ENCODE measurements around the gene SLC12A3. TPM values are rescaled to one million over a fixed set of nuclear protein-coding genes. Genes with fewer than 3 reads are reported as not detected.

SLC12A3 gene
- total and polyA plus RNA-seq, 2 of the 4 experiments (the other 2 are of a cell fraction), result not detected

DNA sequence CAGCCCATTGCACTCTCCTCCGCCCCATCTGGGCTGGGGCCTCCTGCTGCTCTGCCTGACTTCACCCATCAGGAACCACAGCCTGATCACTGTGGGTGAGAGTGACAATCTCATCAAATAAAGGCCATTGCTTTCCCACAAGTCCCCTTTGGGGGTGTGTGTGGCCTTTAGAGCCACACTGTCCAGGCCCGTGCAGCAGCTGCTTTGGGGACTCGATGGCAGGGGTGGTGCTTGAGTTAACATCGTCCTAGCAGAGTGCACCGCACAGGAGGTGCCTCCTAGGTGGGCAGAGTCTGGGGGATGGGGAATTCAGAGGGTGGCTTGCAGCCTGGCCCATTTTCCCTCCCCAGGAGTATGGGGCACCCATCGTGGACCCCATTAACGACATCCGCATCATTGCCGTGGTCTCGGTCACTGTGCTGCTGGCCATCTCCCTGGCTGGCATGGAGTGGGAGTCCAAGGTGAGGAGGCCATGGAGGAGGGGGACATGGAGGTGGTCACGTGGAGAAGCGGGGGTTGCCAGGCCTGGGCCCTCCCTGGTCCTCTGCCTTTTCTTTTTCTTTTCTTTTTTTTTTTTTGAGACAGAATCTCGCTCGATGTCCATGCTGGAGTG, 5.4 kb downstream of the SLC12A3 start:
- no peak overlapping the region for H2AFZ ChIP-seq (replicated peaks; ENCODE audit: low read length, poor library complexity)
- no peaks in the 10 kb centered on the region for H3K36me3 ChIP-seq (ENCODE audit: control insufficient read depth, insufficient read depth, low read length)
- no peaks in the 10 kb centered on the region for H4K20me1 ChIP-seq (ENCODE audit: insufficient read depth, low read length)
- DNase-seq (no peak), ATAC-seq (ENCODE audit: low read depth) (no peak)
- H3K4ac ChIP-seq (ENCODE audit: low read depth, low read length), result no peak overlapping the region
- BruUV-seq (replicated peaks), result no TSS peak
- H2BK120ac ChIP-seq (ENCODE audit: low read depth, low read length), result no peak overlapping the region
- TF ChIP-seq RAD21 (IDR thresholded peaks at IDR 0.05; ENCODE audit: low read length), result no peak
- TF ChIP-seq POLR2A (IDR thresholded peaks at IDR 0.05; ENCODE audit: low read depth, low read length), result no peak
- TF ChIP-seq, protein P1, sequence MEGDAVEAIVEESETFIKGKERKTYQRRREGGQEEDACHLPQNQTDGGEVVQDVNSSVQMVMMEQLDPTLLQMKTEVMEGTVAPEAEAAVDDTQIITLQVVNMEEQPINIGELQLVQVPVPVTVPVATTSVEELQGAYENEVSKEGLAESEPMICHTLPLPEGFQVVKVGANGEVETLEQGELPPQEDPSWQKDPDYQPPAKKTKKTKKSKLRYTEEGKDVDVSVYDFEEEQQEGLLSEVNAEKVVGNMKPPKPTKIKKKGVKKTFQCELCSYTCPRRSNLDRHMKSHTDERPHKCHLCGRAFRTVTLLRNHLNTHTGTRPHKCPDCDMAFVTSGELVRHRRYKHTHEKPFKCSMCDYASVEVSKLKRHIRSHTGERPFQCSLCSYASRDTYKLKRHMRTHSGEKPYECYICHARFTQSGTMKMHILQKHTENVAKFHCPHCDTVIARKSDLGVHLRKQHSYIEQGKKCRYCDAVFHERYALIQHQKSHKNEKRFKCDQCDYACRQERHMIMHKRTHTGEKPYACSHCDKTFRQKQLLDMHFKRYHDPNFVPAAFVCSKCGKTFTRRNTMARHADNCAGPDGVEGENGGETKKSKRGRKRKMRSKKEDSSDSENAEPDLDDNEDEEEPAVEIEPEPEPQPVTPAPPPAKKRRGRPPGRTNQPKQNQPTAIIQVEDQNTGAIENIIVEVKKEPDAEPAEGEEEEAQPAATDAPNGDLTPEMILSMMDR (conservative IDR thresholded peaks at IDR 0.05; ENCODE audit: low read depth, low read length), result no peak
- TF ChIP-seq MAFK (IDR thresholded peaks at IDR 0.05; ENCODE audit: low read depth, low read length), result no peak
- no peak for TF ChIP-seq SMC3 (IDR thresholded peaks at IDR 0.05; ENCODE audit: low read depth, low read length)
- no peak for TF ChIP-seq CHD1 (IDR thresholded peaks at IDR 0.05; ENCODE audit: low read depth, low read length)
- TF ChIP-seq BHLHE40 (IDR thresholded peaks at IDR 0.05; ENCODE audit: low read depth, low read length), result no peak
- no peak for TF ChIP-seq CEBPB (IDR thresholded peaks at IDR 0.05; ENCODE audit: low read depth, low read length)
- no peak for TF ChIP-seq RCOR1 (IDR thresholded peaks at IDR 0.05; ENCODE audit: insufficient replicate concordance, low read length)
- TF ChIP-seq RFX5 (IDR thresholded peaks at IDR 0.05; ENCODE audit: low read depth, low read length), result no peak
- no peak for TF ChIP-seq MXI1 (IDR thresholded peaks at IDR 0.05; ENCODE audit: borderline replicate concordance, low read depth, low read length)
- no peak for TF ChIP-seq NFE2L2 (IDR thresholded peaks at IDR 0.05; ENCODE audit: low read depth, low read length)
- TF ChIP-seq, protein P2, sequence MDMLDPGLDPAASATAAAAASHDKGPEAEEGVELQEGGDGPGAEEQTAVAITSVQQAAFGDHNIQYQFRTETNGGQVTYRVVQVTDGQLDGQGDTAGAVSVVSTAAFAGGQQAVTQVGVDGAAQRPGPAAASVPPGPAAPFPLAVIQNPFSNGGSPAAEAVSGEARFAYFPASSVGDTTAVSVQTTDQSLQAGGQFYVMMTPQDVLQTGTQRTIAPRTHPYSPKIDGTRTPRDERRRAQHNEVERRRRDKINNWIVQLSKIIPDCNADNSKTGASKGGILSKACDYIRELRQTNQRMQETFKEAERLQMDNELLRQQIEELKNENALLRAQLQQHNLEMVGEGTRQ (IDR thresholded peaks at IDR 0.05; ENCODE audit: low read depth, low read length), result no peak
- H2AK5ac ChIP-seq (ENCODE audit: low read depth, low read length), result no peak overlapping the region
- H3K4me1 ChIP-seq (ENCODE audit: control insufficient read depth, insufficient read depth, low read length), result no peaks in the 10 kb centered on the region; the same call in 1 of the 2 replicates
- no peak overlapping the region for H3K18ac ChIP-seq (ENCODE audit: low read depth, low read length)
- H3K9ac ChIP-seq (ENCODE audit: low read depth, low read length), result no peak overlapping the region
- H3K27me3 ChIP-seq (ENCODE audit: control insufficient read depth, insufficient read depth, low read length), result no peaks in the 10 kb centered on the region
- dilution Hi-C loops (cut with HindIII; ENCODE audit: low sequenced_read_pairs, unreplicated experiment), result no loop called here
- H3K14ac ChIP-seq (replicated peaks; ENCODE audit: low read depth, low read length), result no peak overlapping the region
- no CpG with 5 or more reads among the region's 14 CpGs for WGBS, 2 experiments (ENCODE audit: extremely low coverage in 2 of 2, insufficient read length in 1 of 2)
- H3K4me3 ChIP-seq (ENCODE audit: insufficient read depth, low read depth, low read length), result no peak overlapping the region
- in situ Hi-C loops (cut with MboI; ENCODE audit: low sequenced_read_pairs), result no loop called here
- ChIA-PET CTCF (interaction anchor here (0.7 kb wide), 1 partner anchor 926 kb away, joined by 3 read pairs; no protein-coding TSS in a partner anchor), POLR2A (ENCODE audit: unreplicated experiment) (interaction anchor here (0.6 kb wide), 1 partner anchor 243 kb away, joined by 3 read pairs; no protein-coding TSS in a partner anchor)
- H3K9me1 ChIP-seq (ENCODE audit: insufficient read depth, low read length), result no peaks in the 10 kb centered on the region; the same call in 1 of the 2 replicates
- H4K5ac ChIP-seq (ENCODE audit: low read depth, low read length), result no peak overlapping the region
- no peaks in the 10 kb centered on the region for H3K9me3 ChIP-seq (ENCODE audit: control insufficient read depth, insufficient read depth, low read length)
- H2BK15ac ChIP-seq (ENCODE audit: low read depth, low read length), result no peak overlapping the region
- no peak overlapping the region for H3K56ac ChIP-seq (ENCODE audit: extremely low read depth, insufficient read depth, low read length)
- intact Hi-C loops (cut with micrococcal nuclease), result no loop called here
- H4K8ac ChIP-seq (ENCODE audit: low read depth in 2 of 2, low read length in 2 of 2), result no peak overlapping the region
- H2BK5ac ChIP-seq (ENCODE audit: low read depth, low read length, poor library complexity, severe bottlenecking), result no peak overlapping the region
- H2AK9ac ChIP-seq (replicated peaks; ENCODE audit: low read depth, low read length, poor library complexity), result no peak overlapping the region
- H3K79me1 ChIP-seq (ENCODE audit: low read depth in 1 of 2, low read length in 2 of 2), result no peaks in the 10 kb centered on the region
- no peak overlapping the region for H3K27ac ChIP-seq (ENCODE audit: insufficient read depth, low read length)
- H4K91ac ChIP-seq (ENCODE audit: insufficient read depth, low read depth, low read length), result no peak overlapping the region
- H3K4me2 ChIP-seq (ENCODE audit: low read depth, low read length), result no peak overlapping the region
- H3K23ac ChIP-seq (ENCODE audit: low read depth, low read length), result no peak overlapping the region
- no peak overlapping the region for H2BK20ac ChIP-seq (ENCODE audit: low read depth, low read length)
